CD4-positive, alpha-beta T cell treated with Interleukin-4 for 1 hour (primary cell): ENCODE data around the gene AFF1.

ENCODE experiments used
- DNase-seq, 2 donors: peaks; one replicate each; pipeline ENCODE4 v3.0.0-alpha.2; 2020 to 2022

Gene AFF1

GRCh38 chr4:86924811-86925210 lies 10.0 kb upstream of the AFF1 start:
- DNase-seq: no peak

DNA sequence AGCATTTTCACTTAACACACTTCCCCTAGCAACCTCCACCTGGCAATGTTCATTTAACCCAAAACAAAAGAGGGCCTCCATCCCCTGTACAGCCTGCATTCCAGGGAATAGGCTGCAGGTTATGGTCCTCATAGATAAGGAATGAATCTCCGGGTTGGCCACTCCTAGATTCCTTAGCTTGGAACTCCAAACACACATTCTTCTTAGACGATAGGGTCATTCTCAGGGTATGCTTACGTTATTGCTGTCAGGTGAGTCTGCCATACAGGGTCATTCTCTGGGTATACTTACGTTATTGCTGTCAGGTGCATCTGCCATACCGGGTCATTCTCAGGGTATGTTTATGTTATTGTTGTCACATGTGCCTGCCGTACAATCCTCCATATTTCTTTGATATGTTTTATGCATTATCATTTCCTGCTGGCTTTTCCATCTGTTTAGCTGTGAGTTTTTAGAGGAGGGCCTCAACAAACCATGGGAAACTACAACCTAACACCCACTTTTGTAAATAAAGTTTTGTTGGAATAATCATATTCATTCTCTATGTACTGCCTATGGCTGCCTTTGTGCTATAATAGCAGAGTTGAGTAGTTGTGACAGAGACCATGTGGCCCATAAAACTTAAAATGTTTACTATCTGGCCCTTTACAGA lies 8.2 kb upstream of the AFF1 start:
- DNase-seq: no peak

GRCh38 chr4:86927843-86928395 lies 6.9 kb upstream of the AFF1 start:
- DNase-seq: peak in 1 of 2 donors; percentile 49

- no peak for DNase-seq
These were observed 6.2 kb upstream of the AFF1 start for GRCh38 chr4:86928400-86929255.

GRCh38 chr4:86934147-86934770 lies 552 bp upstream of the AFF1 start:
- DNase-seq: no peak

GRCh38 chr4:86935566-86935852 lies 698 bp downstream of the AFF1 start:
- no peak for DNase-seq

GRCh38 chr4:86935853-86936733 lies 1.3 kb downstream of the AFF1 start:
- DNase-seq: peak; percentile 79 to 80

- peak; percentile 26 to 41 for DNase-seq
These were observed 4.1 kb downstream of the AFF1 start for GRCh38 chr4:86938771-86939520.

DNA sequence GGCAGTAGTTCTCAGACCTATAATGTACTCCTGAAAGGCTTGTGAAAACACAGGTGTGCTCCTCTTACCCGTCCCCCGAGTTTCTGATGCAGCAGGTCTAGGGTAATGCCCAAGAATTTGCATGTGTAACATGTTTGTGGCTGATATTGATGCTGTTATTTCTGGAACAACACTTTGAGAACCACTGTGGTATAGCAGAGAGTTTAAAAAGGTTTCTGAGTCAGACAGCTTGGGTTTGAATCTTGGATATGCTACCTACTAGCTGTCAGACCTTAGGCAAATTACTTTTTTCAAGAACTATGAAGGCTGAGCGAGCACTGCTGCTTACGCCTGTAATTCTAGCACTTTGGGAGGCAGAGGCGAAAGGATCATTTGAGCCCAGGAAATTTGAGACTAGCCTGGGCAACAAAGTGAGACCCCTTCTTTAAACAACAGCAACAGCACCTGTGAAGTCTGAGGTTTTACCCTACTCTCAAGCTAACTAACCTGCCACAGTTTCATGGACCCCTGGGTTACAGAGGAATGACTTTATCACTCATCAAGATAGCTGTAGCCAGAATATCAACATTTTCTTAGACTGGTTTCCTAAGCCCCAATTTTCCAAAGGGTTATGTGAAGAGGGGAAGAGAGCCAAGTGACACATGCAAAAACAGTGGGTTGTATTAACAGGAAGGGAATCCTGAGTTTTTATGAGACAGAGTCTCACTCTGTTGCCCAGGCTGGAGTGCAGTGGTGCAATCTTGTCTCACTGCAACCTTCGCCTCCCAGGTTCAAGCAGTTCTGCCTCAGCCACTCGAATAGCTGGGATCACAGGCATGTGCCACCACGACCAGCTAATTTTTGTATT lies 5.1 kb downstream of the AFF1 start:
- peak; percentile 17 to 46 for DNase-seq

- no peak for DNase-seq
These were observed 6.2 kb downstream of the AFF1 start for GRCh38 chr4:86940920-86941460.

DNA sequence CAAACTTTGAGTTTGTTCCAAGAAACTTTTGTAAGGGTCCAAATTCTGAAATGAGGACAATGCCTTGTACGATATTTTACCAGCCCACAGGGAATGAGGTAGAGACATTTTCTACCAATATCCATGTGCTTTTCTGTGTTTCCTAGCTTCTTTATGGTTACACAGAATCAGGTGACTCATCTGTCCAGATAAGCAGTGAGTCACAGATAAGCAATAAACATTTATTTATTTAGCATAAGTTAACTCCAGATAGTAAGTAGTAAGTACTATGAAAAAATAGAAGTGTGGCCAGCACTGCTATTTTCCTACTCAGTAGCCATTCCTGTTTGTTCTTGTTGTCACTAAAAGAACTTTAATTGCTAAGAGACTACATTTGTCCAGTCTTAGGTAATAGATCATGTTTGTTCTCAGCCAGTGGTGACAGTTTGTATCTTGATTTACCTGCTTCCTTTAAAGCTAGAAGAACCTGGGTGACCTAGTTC lies 7.4 kb downstream of the AFF1 start:
- no peak for DNase-seq

- no peak for DNase-seq
These were observed 10.4 kb downstream of the AFF1 start for GRCh38 chr4:86944964-86945781.

DNA sequence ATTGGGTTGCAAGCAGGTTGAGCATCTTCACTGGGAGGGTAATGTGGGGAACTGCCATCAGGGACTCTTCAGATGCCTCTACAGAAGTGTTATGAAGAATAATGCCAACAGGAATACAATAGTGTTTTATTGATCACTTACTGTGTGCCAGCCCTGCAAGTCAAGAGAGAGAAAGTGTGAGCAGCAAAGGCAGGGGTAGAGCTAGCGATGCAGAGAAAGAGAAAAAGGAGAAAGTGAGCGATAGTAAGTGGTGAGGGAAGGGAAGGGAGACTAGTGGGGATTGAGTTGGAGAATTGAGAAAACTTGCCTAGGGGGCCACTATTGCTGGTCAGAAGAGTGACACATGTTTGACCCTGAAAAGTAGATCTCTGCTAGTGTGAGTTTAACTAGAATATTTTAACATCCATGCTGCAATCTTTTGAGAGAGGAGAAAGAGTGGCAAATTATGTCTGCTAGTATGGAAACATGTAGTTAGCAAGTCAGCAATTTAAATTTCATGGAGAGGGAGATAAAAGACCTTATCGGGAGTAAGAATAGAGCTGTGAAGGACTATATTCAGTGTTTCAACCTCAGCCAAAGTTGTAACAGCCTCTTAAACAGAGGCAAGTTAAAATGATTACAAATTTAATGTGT lies 12.2 kb downstream of the AFF1 start:
- DNase-seq: no peak

- no peak for DNase-seq
These were observed 12.8 kb downstream of the AFF1 start for GRCh38 chr4:86947501-86948120.

- DNase-seq: no peak
These were observed 13.5 kb downstream of the AFF1 start for GRCh38 chr4:86948276-86948675.

GRCh38 chr4:86950831-86951525 lies 16.2 kb downstream of the AFF1 start:
- no peak for DNase-seq

- DNase-seq: no peak
These were observed 21.2 kb downstream of the AFF1 start for GRCh38 chr4:86955888-86956451.

DNA sequence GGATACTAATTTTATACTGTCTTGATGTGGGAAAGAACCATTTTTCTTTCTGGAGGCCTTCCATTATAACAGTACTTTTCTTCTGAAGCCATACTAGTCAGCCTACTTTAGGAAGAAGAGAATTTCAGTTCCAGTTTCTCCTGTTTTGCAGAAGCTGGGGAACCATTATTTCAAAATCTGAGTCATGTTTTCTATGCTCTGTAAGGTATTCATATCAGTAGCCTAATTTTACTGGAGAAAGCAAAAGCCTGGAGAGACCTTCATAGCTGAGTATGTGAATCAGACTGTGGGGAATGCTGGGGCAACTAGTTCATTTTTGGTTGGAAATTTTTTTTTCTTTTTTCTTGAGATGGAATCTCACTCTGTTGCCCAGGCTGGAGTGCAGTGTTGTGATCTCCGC lies 22.4 kb downstream of the AFF1 start:
- DNase-seq: no peak
